T-helper 1 cell (primary cell): ENCODE measurements around the gene B3GALT2.
"Not testable (repeated sequence)": the region's sequence is repeated elsewhere in the genome, so short reads cannot be mapped to it uniquely, and the experiment has no call there.

Source experiments
- DNase-seq, 5 donors: peaks; one replicate each; pipeline ENCODE4 v3.0.0-alpha.2; 2012 to 2020
- total RNA-seq, 4 donors: gene quantifications; one replicate each; lab custom pipeline; 2026; lab: John Stamatoyannopoulos, UW

The B3GALT2 gene
- total RNA-seq: 1.7 to 5.6 (median 2.9) reads per million in 4 donors

DNA sequence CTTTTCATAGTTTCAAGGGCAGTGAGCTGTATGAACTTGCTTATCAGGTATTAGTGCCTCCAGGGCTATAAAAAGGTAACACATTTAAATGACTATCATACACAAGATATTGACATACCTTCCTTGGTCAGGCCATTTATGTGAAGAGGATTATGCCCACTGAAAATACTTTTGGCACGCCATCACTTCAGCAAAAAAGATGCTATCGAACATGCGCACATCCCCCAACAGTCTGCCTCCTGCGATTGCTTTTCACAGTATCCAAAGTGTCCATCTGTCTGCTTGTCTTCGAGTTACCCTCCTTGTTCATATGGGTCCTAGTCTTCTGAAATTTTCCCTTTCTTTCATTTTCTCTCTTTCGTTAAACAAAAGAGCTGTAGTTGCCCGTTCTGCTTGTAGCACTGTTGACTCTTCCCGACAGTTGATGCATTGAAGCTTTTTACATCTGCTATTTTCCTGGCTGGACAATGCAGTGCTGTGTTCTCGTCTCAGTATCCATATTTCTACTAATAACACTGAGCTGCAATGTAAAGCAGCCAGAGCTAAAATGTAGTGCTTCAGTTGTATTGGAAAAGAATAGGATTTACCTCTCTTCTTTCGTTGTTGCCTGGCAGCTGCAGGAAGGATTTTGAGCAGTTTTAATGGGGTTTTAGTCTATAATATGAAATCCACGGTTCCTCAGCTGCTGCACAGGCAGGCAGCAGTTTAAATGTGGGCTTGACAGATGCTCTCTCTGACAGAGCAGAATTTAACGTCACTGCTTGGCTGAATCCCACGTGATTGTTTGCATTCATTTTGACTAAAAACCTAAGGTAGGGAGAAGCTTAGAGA is at the start of gene B3GALT2:
Gene B3GALT2, minus strand, starts transcription at position 713 of the 831 bp plus-strand sequence. CDS start 5,051 bp downstream, outside the sequence.
- DNase-seq: peak in 1 of 5 donors; percentile 9

- no peak for DNase-seq
Measured at GRCh38 chr1:193234530-193234929, 48.1 kb upstream of the B3GALT2 start.

DNA sequence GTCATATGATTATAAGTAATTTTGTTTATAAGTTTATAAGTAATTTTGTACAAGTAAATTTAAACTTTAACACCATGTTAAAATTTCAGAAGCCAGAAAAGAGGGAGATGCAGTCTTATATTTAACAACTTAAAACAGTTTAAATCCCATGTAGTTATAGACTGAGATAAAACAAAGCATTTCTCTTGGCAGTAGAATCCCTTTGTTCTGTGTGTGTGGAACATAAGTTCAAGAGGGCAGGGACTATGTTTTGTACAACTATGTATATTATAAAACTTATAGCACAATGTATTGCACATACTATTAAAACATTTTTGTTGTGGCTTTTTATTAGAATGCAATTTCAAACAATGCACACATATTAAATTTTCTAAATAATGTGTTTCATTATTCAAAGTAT is 44.7 kb upstream of the B3GALT2 start:
- not testable (repeated sequence) for DNase-seq

- DNase-seq: no peak
Measured at GRCh38 chr1:193229136-193229535, 42.7 kb upstream of the B3GALT2 start.

DNA sequence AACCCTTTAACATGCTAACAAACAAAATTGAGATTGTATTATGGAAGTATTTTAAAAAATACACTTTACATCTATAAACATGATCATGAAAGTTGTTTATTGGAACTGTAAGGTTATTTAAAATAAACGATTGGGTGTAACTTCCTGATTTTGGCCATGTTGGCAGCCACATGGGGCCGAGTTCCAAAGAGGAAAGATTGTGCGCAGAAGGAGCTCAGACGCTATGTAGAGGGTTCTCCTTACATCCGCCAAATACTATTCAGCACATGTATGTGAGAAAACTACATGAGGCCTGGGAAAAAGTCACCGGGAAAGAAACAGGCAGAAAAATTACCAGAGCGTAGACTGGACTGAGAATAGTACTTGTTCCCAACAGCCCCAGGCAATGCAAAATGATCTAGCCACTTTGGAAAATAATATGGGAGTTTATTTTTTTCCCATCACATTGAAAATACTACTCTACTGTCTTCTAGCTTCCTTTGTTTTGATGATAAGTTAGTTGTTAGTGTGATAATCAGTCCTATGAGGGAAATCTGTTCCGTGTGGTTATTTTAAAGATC is 35.7 kb upstream of the B3GALT2 start:
- DNase-seq: no peak

GRCh38 chr1:193221651-193222050 is 35.2 kb upstream of the B3GALT2 start:
- DNase-seq: no peak

DNA sequence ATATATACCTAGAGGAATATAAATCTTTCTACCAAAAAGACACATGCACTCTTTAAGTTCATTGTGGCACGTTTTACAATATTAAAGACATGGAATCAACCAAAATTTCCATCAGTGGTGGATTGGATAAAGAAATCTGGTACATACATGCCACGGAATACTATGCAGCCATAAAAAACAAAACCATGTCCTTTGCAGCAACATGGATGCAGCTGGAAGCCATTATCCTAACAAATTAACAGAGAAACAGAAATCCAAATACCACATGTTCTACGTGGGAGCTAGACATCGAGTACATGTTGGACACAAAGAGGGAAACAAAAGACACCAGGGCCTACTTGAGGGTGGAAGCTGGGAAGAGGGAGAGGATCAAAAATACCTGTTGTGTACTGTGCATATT is 33.0 kb upstream of the B3GALT2 start:
- DNase-seq: no peak

- DNase-seq: no peak
Measured at GRCh38 chr1:193216920-193217319, 30.5 kb upstream of the B3GALT2 start.

GRCh38 chr1:193213998-193214397 is 27.6 kb upstream of the B3GALT2 start:
- DNase-seq: no peak

DNA sequence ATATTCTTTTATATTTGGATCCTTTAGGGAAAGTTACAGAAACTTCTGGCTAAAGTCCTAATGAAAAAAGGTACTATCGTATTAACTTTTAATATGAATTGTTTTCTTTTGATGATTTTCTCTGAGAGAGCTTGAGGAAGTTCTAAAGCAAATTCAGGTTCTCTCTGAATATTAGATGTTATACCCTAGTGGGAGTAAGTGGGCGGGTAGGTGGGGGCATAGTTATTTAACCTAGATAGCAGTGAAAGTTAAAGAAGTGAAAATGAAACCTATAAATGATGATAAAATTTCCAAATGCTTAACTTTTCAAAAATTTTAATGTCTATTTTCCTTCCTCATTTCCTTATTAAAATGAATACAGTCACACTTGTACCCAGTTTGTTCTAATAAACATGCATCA is 26.2 kb upstream of the B3GALT2 start:
- DNase-seq: no peak

- DNase-seq: no peak
Measured at GRCh38 chr1:193211539-193211938, 25.1 kb upstream of the B3GALT2 start.

DNA sequence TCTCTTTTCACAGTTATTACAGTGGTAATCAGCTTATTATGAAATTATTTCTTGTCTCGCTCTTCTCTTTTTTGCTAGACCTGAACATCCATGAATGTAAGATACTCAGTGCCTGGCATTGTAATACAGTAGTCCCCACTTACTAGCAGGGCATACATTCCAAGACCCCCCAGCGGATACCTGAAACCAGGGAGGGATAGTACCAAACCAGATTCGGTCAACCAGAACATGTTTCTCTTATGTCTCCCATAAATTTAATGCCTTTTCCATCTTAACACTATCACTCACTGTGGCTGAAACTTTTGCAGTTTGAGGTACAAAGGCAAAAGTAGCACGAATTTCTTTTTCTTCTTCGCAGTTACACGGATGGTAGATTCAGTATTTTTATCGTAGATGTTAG is 24.6 kb upstream of the B3GALT2 start:
- DNase-seq: no peak

DNA sequence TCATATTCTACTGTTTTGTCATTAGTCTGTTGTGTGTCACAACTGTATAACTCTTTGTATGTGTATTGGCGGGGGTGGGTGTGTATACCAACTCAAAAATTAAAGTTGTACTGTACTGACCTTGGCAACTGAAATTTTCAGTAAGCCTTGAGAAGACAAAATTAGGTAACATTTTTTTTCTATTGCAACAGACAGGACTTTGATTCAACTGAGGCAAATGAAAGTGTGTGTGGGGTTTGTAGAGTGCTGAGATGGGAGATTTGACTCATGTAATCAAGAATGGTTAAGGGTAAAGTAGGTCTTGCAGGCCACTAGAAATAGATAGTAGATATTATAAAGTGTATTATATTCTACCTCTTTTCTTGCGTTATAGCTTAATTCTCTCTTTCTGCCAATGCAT is 14.6 kb upstream of the B3GALT2 start:
- DNase-seq: no peak

GRCh38 chr1:193199940-193200339 is 13.5 kb upstream of the B3GALT2 start:
- DNase-seq: no peak

DNA sequence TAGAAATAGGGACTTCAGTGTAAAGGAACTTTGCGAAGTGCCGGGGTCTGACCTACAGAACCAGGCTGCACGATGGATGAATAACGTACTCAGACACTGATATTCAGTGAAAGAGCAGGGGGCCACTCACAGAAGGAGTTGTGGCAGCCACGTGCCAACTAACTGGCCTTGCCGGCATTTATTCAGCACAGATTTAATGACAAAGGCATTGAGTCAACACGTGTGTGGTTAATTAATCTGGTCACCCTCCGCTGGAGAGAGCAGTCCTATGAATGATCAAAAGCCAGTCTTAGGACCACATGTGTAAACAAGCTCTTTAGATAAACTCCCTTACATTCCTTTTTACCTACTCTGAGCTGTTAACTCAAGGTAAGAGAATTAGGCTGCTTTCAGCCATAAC is 6.2 kb upstream of the B3GALT2 start:
- no peak for DNase-seq

GRCh38 chr1:193190096-193190744 is 3.8 kb upstream of the B3GALT2 start:
- DNase-seq: no peak

- no peak for DNase-seq
Measured at GRCh38 chr1:193189442-193190095, 3.2 kb upstream of the B3GALT2 start.

- not testable (repeated sequence) for DNase-seq
Measured at GRCh38 chr1:193188915-193189314, 2.5 kb upstream of the B3GALT2 start.

DNA sequence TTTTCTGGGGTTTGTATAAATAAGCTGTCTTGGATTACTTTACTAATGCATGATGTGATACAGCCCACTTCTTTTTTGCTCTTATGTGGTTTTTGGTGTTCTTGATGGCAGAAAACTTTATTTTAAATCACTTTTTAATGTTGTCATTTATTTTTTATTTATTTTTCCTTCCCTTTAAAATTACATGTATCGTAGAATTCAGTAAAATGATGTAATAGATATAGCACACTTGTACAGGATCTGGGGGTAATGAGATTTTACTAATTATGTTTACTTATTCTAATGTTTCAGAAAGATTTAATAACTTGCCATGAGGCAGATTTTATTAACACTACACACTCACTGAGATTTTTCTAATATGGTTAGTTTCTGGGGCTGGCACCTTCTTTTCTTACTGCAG is 701 bp upstream of the B3GALT2 start:
- no peak for DNase-seq

DNA sequence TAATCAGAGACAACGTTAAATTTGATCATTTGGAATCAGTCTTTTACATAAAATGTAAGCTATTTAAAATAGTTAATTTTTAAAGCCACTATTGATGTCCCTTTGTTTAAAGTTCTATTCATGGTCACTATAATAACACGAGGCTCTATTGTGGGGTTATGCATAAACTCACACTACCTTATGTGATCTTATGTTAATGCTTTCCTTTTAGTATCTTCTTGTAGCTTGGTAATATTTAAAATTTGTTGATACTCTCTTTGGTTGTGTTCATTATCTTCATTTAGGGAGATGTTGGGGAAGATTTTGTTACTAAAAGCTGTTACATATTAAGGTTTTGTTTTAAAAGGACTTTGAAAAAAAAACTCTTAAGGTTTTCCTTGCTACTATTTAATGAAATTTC is 1.2 kb downstream of the B3GALT2 start:
- no peak for DNase-seq

DNA sequence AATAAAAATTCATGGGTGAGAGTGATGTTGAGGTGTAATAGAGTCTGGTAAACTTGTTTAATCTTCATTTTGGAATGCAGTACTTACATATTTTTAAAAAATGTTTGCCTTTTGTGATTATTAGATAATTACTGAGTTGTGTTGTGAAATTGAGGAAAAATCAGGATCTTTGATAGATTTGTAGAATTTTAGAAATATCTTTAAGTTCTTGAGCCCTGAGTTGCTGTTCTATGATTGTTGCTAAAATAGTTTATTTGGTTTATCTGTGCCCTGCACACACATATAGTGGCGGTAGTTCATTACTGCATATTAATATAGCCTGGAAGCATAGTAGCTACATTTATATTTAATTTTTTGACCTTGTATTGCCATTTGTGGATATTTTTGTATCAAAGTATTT is 1.6 kb downstream of the B3GALT2 start:
- no peak for DNase-seq

DNA sequence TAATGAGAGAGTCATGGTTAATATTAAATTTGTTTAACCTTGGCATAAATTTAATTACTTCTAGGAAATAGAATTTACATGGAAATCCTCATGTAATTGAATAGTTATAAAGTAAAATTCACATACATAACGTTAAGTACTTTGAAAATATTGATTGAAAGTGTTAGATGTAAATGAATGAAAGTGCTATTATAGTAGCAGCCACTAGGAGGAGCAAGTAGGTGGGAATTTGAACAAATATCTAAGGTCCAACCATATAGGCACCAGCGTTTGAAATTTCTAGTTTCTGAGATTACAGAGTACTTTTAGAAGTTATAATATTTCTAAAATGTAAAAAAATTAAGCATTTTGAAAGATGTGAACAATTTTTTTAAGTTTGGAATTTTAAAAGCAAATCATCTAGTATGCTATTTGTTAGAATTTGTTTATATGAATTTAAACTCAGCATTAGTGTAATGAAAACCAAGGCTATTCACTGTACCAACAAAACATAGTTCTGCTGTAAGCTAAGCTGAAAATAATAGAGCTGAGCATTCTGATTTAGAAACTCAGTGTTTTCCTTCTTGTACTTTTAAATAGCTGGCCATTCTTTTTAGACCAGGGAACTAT is 3.3 kb downstream of the B3GALT2 start:
- DNase-seq: peak in 2 of 5 donors; percentile 14 to 52

DNA sequence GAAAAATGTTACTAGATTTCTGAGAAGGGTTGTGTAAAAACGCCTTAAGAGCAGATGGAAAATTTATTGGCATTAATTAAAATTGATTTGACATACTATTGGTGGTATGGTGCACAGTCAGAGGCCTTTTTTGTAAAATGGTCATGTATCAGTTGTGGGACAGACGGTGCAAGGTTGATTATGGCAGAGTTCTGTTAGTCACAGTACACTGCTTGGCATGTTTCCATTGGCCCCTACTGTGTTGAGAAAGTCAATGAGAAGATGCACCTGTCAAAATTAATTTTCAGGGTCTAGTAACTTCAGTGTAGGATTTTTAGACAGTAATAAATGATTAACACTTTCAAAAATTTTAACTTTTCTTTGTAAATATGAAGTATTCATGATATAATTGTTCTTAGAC is 4.4 kb downstream of the B3GALT2 start:
- DNase-seq: no peak
